Effector CD4-positive, alpha-beta T cell (primary cell): ENCODE measurements around the gene ATP6AP2.
"Not testable (repeated sequence)": the region's sequence is repeated elsewhere in the genome, so short reads cannot be mapped to it uniquely, and the experiment has no call there.

ENCODE experiments used
- DNase-seq: peaks from one replicate; pipeline ENCODE4 v3.0.0-alpha.2; 2020
- total RNA-seq: gene quantifications from one replicate; lab custom pipeline; 2026; lab: John Stamatoyannopoulos, UW

ATP6AP2 gene, protein sequence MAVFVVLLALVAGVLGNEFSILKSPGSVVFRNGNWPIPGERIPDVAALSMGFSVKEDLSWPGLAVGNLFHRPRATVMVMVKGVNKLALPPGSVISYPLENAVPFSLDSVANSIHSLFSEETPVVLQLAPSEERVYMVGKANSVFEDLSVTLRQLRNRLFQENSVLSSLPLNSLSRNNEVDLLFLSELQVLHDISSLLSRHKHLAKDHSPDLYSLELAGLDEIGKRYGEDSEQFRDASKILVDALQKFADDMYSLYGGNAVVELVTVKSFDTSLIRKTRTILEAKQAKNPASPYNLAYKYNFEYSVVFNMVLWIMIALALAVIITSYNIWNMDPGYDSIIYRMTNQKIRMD
- 61.0 reads per million, percentile 72 among the genes with 10 or more reads in this experiment for total RNA-seq

- DNase-seq, result peak; percentile 82
Observed at GRCh38 chrX:40580537-40581335, at the start of gene ATP6AP2. Gene ATP6AP2, plus strand, starts transcription at chrX:40580970. Its CDS starts 96 bp downstream, at chrX:40581066.

GRCh38 chrX:40531056-40531826, 49.5 kb upstream of the ATP6AP2 start:
- no peak for DNase-seq

DNA sequence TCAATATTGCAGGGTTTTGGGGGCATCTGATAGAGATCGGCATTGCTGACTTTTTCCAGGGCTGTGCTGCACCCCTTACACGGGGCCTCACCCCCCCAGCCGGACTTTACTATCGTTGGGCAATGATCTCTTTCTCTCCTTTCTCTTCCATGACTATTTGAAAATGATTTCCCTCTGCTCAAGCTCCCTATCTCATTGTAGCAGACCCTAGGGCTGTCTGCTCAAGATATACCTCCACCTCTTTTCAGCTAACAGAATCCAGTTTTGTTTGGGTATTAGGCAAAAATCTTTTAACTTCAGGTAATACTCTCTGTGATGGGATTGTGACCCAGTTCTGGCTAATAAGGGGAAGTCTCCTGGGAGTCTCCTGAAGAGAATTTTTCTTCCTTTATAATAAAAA, 43.5 kb upstream of the ATP6AP2 start:
- no peak for DNase-seq

- no peak for DNase-seq
Observed at GRCh38 chrX:40538406-40538805, 42.4 kb upstream of the ATP6AP2 start.

GRCh38 chrX:40539214-40540142, 41.3 kb upstream of the ATP6AP2 start:
- DNase-seq, result peak; percentile 55

DNA sequence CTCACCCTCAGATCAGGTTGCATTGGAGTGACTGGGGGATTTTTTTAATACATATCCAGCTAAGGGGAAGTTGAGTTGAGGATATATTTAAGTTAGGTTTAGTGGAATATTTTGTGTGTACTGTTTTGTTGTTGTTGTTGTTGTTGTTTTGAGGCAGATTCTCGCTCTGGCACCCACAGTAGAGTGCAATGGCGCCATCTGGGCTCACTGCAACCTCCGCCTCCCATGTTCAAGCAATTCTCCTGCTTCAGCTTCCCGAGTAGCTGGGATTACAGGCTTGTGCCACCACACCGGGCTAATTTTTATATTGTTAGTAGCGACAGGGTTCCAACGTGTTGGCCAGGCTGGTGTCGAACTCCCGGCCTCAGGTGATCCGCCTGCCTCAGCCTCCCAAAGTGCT, 38.6 kb upstream of the ATP6AP2 start:
- DNase-seq, result no peak

DNA sequence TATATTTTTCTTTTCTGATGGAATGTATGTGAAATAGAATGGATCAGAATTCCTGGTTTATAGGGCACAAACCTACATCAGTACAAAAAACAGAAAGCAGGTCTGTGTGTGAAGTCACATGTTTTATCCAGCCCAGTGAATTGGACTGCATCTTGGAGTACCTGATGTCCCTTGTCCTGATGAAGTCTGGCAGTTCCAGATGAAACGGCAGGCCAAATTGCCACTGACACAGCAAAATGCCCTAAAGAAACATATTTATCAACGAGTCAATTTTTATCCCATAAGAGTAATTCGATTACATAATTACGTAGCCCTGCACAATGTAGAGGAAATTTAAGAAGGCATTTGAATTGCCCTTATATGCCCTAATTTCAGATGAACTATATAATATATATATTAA, 37.8 kb upstream of the ATP6AP2 start:
- no peak for DNase-seq

DNA sequence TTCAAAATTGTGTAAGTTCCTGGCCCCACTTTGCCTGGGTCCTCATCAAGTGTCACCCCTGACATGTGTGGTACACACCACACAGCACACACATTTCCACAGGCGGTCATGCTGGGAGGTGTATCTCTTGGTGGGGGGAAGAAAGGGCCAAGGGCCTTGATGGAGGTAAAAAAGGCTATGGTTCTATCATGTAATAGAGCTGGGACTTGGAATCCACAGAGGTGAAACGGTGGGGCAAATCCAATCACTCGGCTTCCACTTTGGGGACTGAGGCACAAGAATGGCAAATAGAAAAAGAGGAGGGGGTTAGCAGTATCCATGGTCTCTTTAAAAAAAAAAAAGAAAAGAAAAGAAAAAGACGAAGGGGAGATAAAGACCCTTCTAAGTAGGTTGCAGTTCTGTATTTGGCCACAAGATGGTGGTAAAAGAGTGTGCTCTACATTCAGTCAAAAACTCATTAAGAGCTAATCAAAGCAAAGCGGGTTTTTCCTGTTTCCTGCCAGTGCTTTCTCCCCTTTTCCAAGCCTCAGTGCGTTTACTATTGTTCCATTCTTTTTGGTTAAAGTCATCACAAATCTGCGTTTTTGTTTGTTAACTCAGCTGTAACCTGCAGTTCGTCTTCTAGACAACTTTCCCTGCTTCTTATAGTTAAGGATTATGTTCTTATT, 37.0 kb upstream of the ATP6AP2 start:
- DNase-seq, result peak; percentile 16

GRCh38 chrX:40544343-40545266, 36.2 kb upstream of the ATP6AP2 start:
- no peak for DNase-seq

- DNase-seq, result no peak
Observed at GRCh38 chrX:40546870-40547269, 33.9 kb upstream of the ATP6AP2 start.

DNA sequence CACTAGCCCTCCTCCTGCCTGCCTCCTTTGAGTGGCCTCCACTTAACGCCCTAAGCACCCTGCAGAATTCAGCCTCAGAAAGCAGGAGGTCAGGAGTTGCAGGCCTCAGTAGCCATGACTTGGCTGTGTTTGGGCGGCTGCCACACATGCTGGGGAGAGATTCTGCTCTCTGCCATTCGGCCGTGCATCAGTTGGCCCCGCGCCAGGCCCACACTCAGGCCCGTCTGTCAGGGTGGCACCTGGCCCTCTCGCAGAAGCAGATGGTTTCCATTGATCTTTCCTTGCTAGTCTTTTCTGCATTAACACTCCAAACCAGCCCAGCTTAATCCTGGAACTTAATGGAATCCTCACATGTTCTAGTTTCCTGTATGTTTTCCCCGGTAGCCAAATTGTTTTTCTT, 30.7 kb upstream of the ATP6AP2 start:
- DNase-seq, result no peak

DNA sequence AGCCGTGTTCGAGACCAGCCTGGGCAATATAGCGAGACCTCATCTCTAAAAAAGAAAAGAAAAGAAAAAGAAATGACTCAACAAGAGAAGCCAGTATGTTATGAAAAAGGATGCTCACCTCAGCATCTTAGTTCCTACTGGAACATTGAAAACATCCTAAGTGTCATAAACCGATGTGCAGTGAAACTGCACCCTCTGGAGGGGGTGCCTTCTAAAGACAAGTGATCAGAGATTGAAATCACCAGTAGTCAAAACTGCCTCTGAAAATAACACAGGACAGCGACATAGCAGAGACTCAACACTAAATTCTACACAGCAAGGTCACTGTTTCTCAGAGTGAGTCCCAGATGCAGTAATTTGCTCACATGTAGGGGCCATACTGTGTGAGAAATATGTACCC, 28.0 kb upstream of the ATP6AP2 start:
- no peak for DNase-seq

DNA sequence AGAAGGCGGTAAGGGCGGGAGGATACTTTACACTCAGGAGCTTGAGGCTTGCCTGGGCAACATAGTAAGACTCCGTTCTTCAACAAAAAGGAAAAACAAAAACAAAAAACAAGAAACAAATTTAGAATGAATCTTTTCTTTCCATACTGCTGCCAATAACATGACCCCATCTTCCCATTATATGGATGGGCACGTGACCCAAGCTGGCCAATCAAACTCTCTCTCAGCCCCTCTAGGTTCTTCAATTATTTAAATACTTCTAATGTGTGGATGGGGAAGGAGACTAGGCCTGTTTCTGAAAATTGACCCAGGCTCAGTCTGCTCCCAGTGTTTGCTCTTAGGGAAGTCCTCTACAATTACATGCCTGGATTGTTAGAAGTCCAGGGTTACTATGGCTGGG, 22.2 kb upstream of the ATP6AP2 start:
- no peak for DNase-seq

GRCh38 chrX:40563784-40564183, 17.0 kb upstream of the ATP6AP2 start:
- DNase-seq, result no peak

GRCh38 chrX:40564447-40564846, 16.3 kb upstream of the ATP6AP2 start:
- DNase-seq, result no peak

- DNase-seq, result no peak
Observed at GRCh38 chrX:40570346-40571093, 10.2 kb upstream of the ATP6AP2 start.

- not testable (repeated sequence) for DNase-seq
Observed at GRCh38 chrX:40571164-40571563, 9.6 kb upstream of the ATP6AP2 start.

DNA sequence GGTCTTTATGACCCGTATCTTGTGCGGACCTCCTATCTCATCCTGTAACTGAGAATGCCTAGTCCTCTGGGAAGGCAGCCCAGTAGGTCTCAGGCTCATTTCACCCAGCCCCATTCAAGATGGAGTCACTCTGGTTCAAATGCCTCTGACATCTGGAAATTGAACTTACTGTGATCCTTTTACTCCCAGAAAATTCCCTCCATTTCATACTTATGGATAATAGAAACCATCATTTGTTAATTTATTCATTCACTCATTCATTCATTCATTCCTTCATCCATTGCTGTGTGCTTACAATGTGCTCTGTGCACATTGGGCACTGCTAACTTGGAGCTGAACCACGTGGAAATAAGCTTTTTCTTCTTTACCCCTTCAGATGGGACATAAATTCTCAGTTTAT, 9.2 kb upstream of the ATP6AP2 start:
- no peak for DNase-seq

DNA sequence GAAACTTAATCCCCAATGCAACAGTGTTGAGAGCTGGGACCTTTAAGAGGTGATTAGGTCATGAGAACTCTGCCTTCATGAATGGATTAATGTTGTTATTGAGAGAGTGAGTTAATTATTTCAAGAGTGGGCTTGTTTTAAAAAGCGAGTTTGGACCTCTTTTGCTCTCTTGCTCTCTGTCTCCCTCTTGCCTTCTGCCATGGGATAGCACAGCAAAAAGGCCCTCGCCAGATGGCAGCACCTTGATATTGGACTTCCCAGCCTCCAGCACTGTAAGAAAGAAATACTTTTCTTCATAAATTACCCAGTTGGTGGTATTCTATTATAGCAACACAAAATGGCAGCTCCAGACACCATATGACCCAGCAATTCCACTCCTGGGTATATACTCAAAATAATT, 7.0 kb upstream of the ATP6AP2 start:
- DNase-seq, result no peak

GRCh38 chrX:40575411-40575810, 5.4 kb upstream of the ATP6AP2 start:
- DNase-seq, result not testable (repeated sequence)
